ENCODE results near the gene MMP17. TPM values are rescaled to one million over a fixed set of nuclear protein-coding genes. Genes with fewer than 3 reads are reported as not detected.

Gene MMP17
- total RNA-seq, 2 experiments from 2014 or later, result not detected

- BruUV-seq (replicated peaks), result no TSS peak
- Histone ChIP-seq H3K79me2 (ENCODE audit: insufficient read depth, low read depth, low read length) (no peaks in the 10 kb centered on the region), H3K4me2 (ENCODE audit: low read length) (peak overlapping the region; percentile 75), H3K9me3 (ENCODE audit: low read length) (no peaks in the 10 kb centered on the region), H3K4me1 (ENCODE audit: insufficient read depth, low read length, poor library complexity, severe bottlenecking) (peaks cover 13% of the 10 kb centered on the region), H3K9me2 (ENCODE audit: insufficient read depth, low read length) (no peaks in the 10 kb centered on the region), H2AFZ (ENCODE audit: low read length) (no peak overlapping the region), H4K20me1 (ENCODE audit: insufficient read depth, low read length) (peaks cover 7% of the 10 kb centered on the region; the same call in 1 of the 2 replicates), H3K36me3 (ENCODE audit: insufficient read depth, low read length) (no peaks in the 10 kb centered on the region), H3K27ac (ENCODE audit: low read depth, low read length, poor library complexity, severe bottlenecking) (no peak overlapping the region), H3K4me3 (ENCODE audit: low read depth, low read length, poor library complexity, severe bottlenecking) (peak overlapping the region; percentile 71)
- intact Hi-C loops (cut with micrococcal nuclease; ENCODE audit: unreplicated experiment), result loop anchor here (2.0 kb wide), 1 partner anchor 34 kb away; the partner anchor contains the start of gene PUS1
- TF ChIP-seq EZH2phosphoT487 (IDR thresholded peaks at IDR 0.05; ENCODE audit: borderline replicate concordance, low read depth, low read length) (no peak), CTCF (conservative IDR thresholded peaks at IDR 0.05; ENCODE audit: low read length) (no peak)
- POLR2A ChIA-PET, result no interaction called here
- CTCF ChIA-PET (ENCODE audit: unreplicated experiment), result no interaction called here
- no peak for DNase-seq (ENCODE audit: low spot score)
Measured at GRCh38 chr12:131894981-131895639, 66.9 kb downstream of the MMP17 start.

GRCh38 chr12:131895640-131896079 lies 67.5 kb downstream of the MMP17 start:
- CTCF ChIA-PET (ENCODE audit: unreplicated experiment), result no interaction called here
- Histone ChIP-seq H3K9me3 (ENCODE audit: low read length) (no peaks in the 10 kb centered on the region), H3K79me2 (ENCODE audit: insufficient read depth, low read depth, low read length) (no peaks in the 10 kb centered on the region), H2AFZ (ENCODE audit: low read length) (no peak overlapping the region), H3K27ac (ENCODE audit: low read depth, low read length, poor library complexity, severe bottlenecking) (no peak overlapping the region), H3K4me2 (ENCODE audit: low read length) (peak overlapping the region; percentile 75), H3K9me2 (ENCODE audit: insufficient read depth, low read length) (no peaks in the 10 kb centered on the region), H3K36me3 (ENCODE audit: insufficient read depth, low read length) (no peaks in the 10 kb centered on the region), H4K20me1 (ENCODE audit: insufficient read depth, low read length) (peaks cover 7% of the 10 kb centered on the region; the same call in 1 of the 2 replicates), H3K4me3 (ENCODE audit: low read depth, low read length, poor library complexity, severe bottlenecking) (peak overlapping the region; percentile 71), H3K4me1 (ENCODE audit: insufficient read depth, low read length, poor library complexity, severe bottlenecking) (peaks cover 13% of the 10 kb centered on the region)
- POLR2A ChIA-PET, result no interaction called here
- no peak for TF ChIP-seq CTCF (conservative IDR thresholded peaks at IDR 0.05; ENCODE audit: low read length)
- TF ChIP-seq EZH2phosphoT487 (IDR thresholded peaks at IDR 0.05; ENCODE audit: borderline replicate concordance, low read depth, low read length), result no peak
- no TSS peak for BruUV-seq (replicated peaks)
- peak; percentile 19 for DNase-seq (ENCODE audit: low spot score)
- intact Hi-C loops (cut with micrococcal nuclease; ENCODE audit: unreplicated experiment), result loop anchor here (2.0 kb wide), 1 partner anchor 33 kb away; the partner anchor contains the start of gene PUS1

All from OCI-LY7 (cell line).